Pons (tissue), 1 donor: Measurements from ENCODE around the gene DPT.

ENCODE experiments used
- DNase-seq: peaks from one replicate; pipeline ENCODE4 v3.0.0-alpha.2; 2016; ENCODE audit warnings: low spot score

The DPT gene

GRCh38 chr1:168698453-168698852, 30.6 kb downstream of the DPT start:
- DNase-seq, result no peak

GRCh38 chr1:168697356-168698126, 31.5 kb downstream of the DPT start:
- no peak for DNase-seq

- no peak for DNase-seq
These were observed 32.8 kb downstream of the DPT start for GRCh38 chr1:168696125-168696760.

GRCh38 chr1:168693872-168694238, 35.2 kb downstream of the DPT start:
- no peak for DNase-seq

- DNase-seq, result no peak
These were observed 35.7 kb downstream of the DPT start for GRCh38 chr1:168693197-168693871.

GRCh38 chr1:168692472-168692871, 36.5 kb downstream of the DPT start:
- DNase-seq, result no peak

- no peak for DNase-seq
These were observed 37.5 kb downstream of the DPT start for GRCh38 chr1:168691541-168691940.

- no peak for DNase-seq
These were observed 39.0 kb downstream of the DPT start for GRCh38 chr1:168689726-168690602.

- DNase-seq, result no peak
These were observed 39.7 kb downstream of the DPT start for GRCh38 chr1:168689327-168689657.

GRCh38 chr1:168688644-168689326, 40.2 kb downstream of the DPT start:
- peak; percentile 84 for DNase-seq

GRCh38 chr1:168687816-168688215, 41.2 kb downstream of the DPT start:
- DNase-seq, result no peak

GRCh38 chr1:168686666-168687065, 42.3 kb downstream of the DPT start:
- DNase-seq, result no peak

GRCh38 chr1:168683871-168684270, 45.1 kb downstream of the DPT start:
- no peak for DNase-seq

GRCh38 chr1:168676861-168677260, 52.1 kb downstream of the DPT start:
- DNase-seq, result peak; percentile 87

GRCh38 chr1:168676029-168676812, 52.8 kb downstream of the DPT start:
- DNase-seq, result no peak

GRCh38 chr1:168673974-168674683, 54.9 kb downstream of the DPT start:
- peak; percentile 80 for DNase-seq

GRCh38 chr1:168672278-168672677, 56.7 kb downstream of the DPT start:
- DNase-seq, result no peak

GRCh38 chr1:168671782-168672181, 57.2 kb downstream of the DPT start:
- no peak for DNase-seq

- no peak for DNase-seq
These were observed 63.0 kb downstream of the DPT start for GRCh38 chr1:168665975-168666374.
